ENCODE results near the gene SUPT6H. TPM values are rescaled to one million over a fixed set of nuclear protein-coding genes. Genes with fewer than 3 reads are reported as not detected.

Gene SUPT6H
- polyA plus RNA-seq, 1 donor from 2014 or later = 19.0 TPM

GRCh38 chr17:28646039-28646754 is 15.8 kb upstream of the SUPT6H start:
- no peak for TF ChIP-seq CTCF (IDR thresholded peaks at IDR 0.05; ENCODE audit: poor library complexity, severe bottlenecking)
- TF ChIP-seq TAF1 (IDR thresholded peaks at IDR 0.05; ENCODE audit: low read depth) = no peak
- TF ChIP-seq REST (IDR thresholded peaks at IDR 0.05; ENCODE audit: borderline replicate concordance) = no peak
- TF ChIP-seq MXI1 (conservative IDR thresholded peaks at IDR 0.05; ENCODE audit: poor library complexity, severe bottlenecking) = no peak
- no peak for TF ChIP-seq RAD21 (conservative IDR thresholded peaks at IDR 0.05)
- no peak for TF ChIP-seq EP300 (conservative IDR thresholded peaks at IDR 0.05; ENCODE audit: poor library complexity, severe bottlenecking)
- no peak for TF ChIP-seq POLR2AphosphoS5 (IDR thresholded peaks at IDR 0.05)
- TF ChIP-seq EZH2 (IDR thresholded peaks at IDR 0.05; ENCODE audit: borderline replicate concordance, insufficient read depth, low read length, poor library complexity, severe bottlenecking) = no peak
- TF ChIP-seq SMC3 (conservative IDR thresholded peaks at IDR 0.05; ENCODE audit: poor library complexity) = no peak
- Histone ChIP-seq H3K9me2 (ENCODE audit: insufficient read depth, low read length) (no peaks in the 10 kb centered on the region), H2AFZ (ENCODE audit: low read depth, low read length) (no peak overlapping the region), H3F3A (ENCODE audit: insufficient read depth, low read length, poor library complexity, severe bottlenecking) (peaks cover 4% of the 10 kb centered on the region), H4K20me1 (ENCODE audit: insufficient read depth) (no peaks in the 10 kb centered on the region), H3K27ac (ENCODE audit: low read length) (no peak overlapping the region), H3K9ac (ENCODE audit: low read length) (no peak overlapping the region), H3K27me3 (ENCODE audit: insufficient read depth, low read depth, low read length) (no peaks in the 10 kb centered on the region), H3K4me3 (ENCODE audit: low read length) (no peak overlapping the region), H3K4me2 (ENCODE audit: low read length) (no peak overlapping the region), H3K9me3 (ENCODE audit: low read length) (no peaks in the 10 kb centered on the region), H3K79me2 (replicated peaks; ENCODE audit: insufficient read depth, low read length) (peaks cover 21% of the 10 kb centered on the region), H3K36me3 (ENCODE audit: insufficient read depth, low read length) (no peaks in the 10 kb centered on the region)

GRCh38 chr17:28648698-28649097 is 13.3 kb upstream of the SUPT6H start:
- Histone ChIP-seq H3K9me3 (ENCODE audit: low read length) (no peaks in the 10 kb centered on the region), H3K4me2 (ENCODE audit: low read length) (no peak overlapping the region), H3K9ac (ENCODE audit: low read length) (no peak overlapping the region), H3K27ac (ENCODE audit: low read length) (no peak overlapping the region), H2AFZ (ENCODE audit: low read depth, low read length) (no peak overlapping the region), H3K79me2 (replicated peaks; ENCODE audit: insufficient read depth, low read length) (peaks cover 13% of the 10 kb centered on the region), H3K27me3 (ENCODE audit: insufficient read depth, low read depth, low read length) (no peaks in the 10 kb centered on the region), H3K36me3 (ENCODE audit: insufficient read depth, low read length) (no peaks in the 10 kb centered on the region), H3K4me3 (ENCODE audit: low read length) (no peak overlapping the region), H4K20me1 (ENCODE audit: insufficient read depth) (no peaks in the 10 kb centered on the region), H3K9me2 (ENCODE audit: insufficient read depth, low read length) (no peaks in the 10 kb centered on the region), H3F3A (ENCODE audit: insufficient read depth, low read length, poor library complexity, severe bottlenecking) (peaks cover 4% of the 10 kb centered on the region)
- no peak for TF ChIP-seq EP300 (conservative IDR thresholded peaks at IDR 0.05; ENCODE audit: poor library complexity, severe bottlenecking)
- TF ChIP-seq CTCF (IDR thresholded peaks at IDR 0.05; ENCODE audit: poor library complexity, severe bottlenecking) = no peak
